GM18951 (cell line): ENCODE measurements around the gene CTNND2.

ENCODE experiments used
- POLR2A ChIP-seq: IDR thresholded peaks from 4 replicates; pipeline ENCODE4 v1.6.1; 2011; ENCODE audit warnings: mild to moderate bottlenecking; ENCODE audit not compliant: insufficient read length, insufficient read depth; ENCODE audit errors: extremely low read depth
- in situ Hi-C: fragments of 300-500 bp; cut with MboI; formaldehyde crosslinking; loops from one replicate; pipeline ENCODE4 v1.12.0; 2022; ENCODE audit warnings: low sequenced_read_pairs, mixed read lengths, inconsistent platforms; ENCODE audit not compliant: unreplicated experiment

CTNND2 gene

DNA sequence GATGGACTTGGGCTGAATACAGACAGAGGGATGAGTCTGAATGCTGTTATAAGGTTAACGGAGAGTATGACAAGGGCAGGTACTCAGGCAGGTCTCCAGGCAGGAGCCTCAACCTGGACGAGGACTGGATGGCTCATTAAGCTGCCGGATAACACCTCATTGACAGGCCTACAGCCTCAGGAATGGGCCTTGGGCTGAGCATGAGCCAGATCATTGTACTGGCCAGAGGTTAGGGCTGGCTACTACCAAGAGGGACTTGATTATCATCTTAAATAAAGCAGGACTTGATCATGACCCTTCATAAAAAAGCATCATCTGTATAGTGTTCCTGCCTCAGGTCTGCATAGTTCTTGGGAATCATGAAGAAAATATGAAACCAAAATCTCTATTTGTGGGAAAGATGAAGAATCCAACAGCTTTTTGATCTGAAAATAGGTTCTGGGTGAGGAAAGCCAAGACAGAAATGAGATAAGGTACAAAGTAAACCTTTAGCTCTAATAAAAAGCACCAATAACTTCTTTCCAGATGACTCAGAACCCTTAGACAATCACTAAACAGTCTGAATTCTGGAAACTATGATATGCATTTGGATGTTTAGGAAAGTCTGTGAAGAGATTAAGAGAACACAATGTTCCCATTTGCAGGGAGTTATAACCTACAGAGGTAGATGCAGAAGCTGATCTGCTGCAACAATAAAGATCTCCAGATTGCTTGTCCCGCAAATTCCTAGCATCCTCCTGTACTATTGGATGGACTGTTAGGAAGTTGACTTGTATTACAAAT, 343.1 kb downstream of the CTNND2 start:
- TF ChIP-seq POLR2A: no peak
- in situ Hi-C loops: no loop called here

DNA sequence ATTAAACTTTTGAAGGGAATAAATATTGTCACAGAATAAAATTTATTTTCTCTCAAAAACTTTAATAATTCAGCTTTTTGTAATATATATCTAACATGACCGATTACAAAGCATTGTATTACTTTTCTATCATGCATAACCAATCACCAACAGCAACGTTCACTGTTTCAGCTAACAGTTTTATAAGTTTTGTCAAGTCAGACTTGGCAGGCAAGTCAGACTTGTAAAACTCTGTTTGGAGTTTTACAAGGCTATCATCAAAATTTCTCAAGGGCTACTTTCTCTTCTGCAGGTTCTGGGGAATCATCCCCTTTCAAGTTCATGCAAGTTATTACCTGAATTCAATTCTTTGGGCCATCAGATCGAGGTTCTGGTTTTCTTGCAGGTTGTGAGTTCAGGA, 347.2 kb downstream of the CTNND2 start:
- no peak for TF ChIP-seq POLR2A
- in situ Hi-C loops: no loop called here

DNA sequence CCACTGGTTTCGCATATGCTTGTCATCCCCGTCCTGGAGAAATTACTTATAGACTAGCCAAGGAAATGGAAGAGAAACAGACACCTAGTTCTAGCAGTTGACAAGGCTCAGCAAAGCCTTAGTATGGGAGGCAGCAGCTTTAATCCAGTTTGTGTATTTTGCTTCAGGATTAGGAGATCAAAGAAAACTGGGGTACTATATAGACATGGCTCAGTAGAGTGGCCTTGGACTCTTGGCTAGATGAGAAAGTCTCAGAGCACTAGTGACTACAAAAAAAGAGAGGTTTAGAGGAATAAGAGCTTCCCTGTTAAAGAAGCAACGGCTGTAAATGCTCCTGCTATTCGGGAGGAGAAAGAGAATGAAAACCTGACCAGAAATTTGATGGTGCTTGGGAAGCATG, 349.1 kb downstream of the CTNND2 start:
- TF ChIP-seq POLR2A: no peak
- in situ Hi-C loops: no loop called here

DNA sequence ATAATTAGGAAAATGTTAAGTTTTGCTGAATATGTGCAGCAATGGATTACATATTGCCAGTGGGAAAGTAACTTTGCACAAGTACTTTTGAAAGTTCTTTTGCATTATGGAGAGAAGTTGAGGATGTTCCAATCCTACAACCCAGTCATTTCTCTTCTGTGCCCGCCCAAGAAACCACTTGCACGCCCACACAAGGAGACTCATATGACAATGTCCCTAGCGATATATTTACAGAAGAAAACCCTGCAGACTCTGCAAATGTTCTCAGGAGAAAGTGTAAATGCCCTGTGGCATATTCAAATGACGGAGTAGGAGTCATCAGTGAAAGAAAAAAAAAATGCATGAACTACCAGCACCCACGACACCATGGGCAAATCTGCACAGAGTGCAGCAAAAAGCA, 356.5 kb downstream of the CTNND2 start:
- in situ Hi-C loops: no loop called here
- no peak for TF ChIP-seq POLR2A

DNA sequence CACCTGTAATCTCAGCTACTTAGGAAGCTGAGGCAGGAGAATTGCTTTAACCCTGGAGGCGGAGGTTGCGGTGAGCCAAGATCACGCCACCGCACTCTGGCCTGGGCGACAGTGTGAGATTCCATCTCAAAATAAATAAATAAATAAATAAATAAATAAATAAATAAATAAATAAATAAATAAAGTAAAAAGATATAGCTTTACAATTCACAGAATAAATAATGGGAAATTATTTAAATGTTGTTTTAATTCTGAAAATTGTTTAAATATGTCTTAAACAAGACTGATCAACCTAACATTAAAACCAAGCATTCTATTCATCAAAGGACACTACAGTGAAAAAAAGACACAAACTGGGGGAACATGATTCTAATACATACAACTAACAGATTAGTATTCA, 357.1 kb downstream of the CTNND2 start:
- TF ChIP-seq POLR2A: no peak
- in situ Hi-C loops: no loop called here

DNA sequence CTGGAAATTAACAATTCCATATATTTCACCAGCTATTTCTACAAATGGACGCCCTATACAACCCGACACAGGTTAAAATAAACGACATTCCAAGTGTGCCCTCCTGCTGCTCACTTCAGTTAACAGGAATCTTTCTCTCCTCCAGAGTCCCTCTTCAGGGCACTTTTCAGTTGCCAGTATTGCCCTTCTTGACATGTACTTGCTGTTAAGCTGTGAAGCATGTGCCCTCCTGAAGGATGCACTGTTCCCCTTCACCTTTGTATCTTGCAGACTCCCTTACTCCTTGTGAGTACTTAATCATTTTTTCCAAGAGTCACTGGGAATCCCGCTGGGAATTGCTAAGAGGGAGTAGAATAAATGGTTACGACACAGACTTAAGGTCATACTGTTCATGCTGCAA, 364.1 kb downstream of the CTNND2 start:
- TF ChIP-seq POLR2A: no peak
- in situ Hi-C loops: no loop called here

DNA sequence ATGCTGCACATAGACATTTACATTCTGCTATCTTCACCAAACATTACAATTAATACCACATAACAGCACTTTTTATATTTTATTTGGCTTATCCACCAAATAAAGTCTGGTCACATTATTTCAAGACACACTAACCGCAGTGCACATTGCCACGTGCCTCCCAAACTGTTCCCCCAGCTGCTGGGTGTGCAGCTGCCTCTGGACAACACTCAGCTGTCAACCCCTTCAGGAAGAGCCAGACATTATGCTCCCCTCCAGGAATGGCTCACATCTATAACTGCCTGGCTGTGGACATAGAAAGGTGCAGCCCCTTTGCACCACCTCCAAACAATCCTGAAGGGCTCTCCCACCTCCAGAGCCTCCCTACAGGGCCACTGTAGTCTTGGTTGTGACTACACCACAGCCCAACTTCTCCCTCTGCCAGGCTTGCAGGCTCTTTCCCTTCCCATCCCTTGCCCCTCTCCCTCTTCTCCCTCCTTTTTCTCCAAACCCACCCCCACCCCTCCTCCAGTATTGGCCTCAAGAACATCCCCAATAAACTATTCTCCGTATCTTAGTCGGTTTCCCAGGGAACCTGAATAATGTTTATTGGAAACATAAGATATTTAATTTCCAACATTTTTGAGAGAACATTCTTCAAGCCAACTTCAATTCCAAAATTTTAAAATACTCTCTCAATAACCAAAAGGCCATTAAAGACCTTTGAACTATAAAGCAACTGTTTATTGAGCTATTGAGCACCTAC, 372.3 kb downstream of the CTNND2 start:
- in situ Hi-C loops: no loop called here
- TF ChIP-seq POLR2A: no peak

DNA sequence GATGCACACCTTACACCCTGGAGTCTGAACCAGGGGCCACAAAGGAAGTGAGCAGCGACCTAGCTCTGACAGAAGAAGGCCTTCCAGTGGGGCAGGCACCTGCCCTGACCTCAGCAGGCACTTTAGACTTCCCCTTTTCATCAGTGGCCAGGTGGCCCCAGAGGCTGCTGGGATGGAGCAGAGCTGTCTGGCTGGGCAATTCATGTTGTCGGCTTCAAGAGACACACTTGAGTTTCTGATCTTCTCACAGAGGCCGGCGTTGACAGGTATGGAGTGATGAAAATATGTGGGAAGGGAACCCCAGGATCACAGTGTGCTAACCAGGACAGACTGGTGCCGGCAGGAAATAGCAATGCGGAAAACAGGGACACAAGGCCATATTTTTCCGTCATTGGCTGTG, 375.5 kb downstream of the CTNND2 start:
- TF ChIP-seq POLR2A: no peak
- in situ Hi-C loops: no loop called here

DNA sequence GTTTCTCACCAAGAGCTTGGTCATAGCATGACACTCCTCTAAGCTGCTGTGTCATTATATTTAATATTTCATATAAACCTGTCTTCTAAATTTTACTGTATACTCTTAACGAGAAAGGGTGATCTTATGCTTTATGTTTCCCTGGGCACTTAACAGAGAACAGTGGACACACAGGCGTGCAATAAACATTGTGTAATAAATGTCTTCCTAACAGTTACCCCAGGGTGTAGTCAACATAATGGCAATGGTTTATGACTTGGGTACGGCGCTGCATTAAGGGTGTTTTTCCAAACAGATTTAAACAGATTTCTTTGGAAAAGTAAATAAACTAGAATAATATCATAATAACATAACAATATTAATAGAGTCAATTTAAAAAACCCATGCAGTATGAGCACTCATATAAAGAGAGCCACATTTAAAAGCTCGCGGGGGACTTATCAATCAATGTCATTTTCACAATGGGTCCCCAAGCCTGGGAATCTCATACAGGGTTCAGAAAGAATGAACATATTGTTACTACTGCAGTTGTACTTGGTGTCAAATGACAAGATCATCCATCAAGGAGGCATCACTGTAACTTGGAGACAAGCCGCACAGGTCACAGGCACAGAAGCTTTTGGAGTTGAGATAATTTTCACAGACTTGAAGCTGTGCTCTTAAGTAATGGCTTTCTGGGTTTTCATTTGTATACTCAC, 376.4 kb downstream of the CTNND2 start:
- no peak for TF ChIP-seq POLR2A
- in situ Hi-C loops: no loop called here

DNA sequence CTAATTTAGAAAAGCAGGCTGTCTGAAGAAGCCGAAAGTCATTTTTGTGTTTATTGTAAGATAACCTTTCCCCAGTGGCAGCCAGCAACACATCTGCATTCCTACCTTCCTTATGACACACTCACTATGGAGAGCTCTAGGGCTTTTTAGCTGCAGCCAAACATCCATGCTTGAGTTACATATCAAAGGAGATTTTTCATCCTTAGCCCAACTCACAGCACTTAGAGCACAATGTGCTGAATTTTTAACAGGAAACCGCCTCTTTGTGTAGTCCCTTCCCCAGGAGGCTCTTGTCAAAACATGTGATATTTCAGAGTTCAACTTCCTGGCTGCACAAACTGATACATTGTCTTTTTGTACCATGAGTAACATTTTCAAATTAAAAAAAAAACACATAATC, 379.2 kb downstream of the CTNND2 start:
- in situ Hi-C loops: no loop called here
- no peak for TF ChIP-seq POLR2A

DNA sequence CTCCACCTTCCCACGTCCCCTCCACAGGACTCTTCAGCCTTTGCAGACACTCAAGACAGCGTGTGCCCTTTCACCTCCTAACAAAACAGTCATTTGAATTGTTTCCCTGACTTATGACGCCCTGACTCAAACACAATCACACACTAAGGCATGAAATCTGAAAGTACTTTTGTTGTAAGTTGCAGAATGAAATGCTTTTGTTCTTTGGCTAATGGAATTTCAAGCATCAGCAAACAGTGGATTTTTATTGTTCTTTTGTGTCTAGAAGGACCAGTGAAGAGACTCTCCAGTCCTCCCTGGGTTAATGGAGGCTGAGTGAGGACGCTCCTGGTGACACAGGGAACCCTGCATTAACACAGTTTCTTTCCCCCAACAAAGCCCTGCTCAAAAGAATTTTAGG, 380.1 kb downstream of the CTNND2 start:
- in situ Hi-C loops: no loop called here
- no peak for TF ChIP-seq POLR2A

DNA sequence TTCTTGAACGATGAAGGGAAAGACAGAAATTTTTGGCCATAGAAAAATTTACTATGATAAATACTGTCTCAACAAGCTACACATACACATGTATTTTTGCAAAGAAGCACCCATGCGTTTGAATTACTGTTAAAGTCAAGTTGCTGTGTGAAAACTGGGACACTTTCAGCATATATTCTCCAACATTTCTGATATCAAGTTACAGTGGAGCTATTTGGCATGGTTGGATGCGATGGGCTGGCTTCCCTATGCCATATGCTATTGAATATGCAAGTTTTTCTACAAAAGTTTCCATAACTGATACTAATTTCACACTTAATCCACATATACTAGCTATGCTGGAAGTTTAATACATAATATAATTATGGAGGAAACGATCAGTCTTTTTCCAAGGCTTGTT, 381.4 kb downstream of the CTNND2 start:
- in situ Hi-C loops: no loop called here
- no peak for TF ChIP-seq POLR2A

DNA sequence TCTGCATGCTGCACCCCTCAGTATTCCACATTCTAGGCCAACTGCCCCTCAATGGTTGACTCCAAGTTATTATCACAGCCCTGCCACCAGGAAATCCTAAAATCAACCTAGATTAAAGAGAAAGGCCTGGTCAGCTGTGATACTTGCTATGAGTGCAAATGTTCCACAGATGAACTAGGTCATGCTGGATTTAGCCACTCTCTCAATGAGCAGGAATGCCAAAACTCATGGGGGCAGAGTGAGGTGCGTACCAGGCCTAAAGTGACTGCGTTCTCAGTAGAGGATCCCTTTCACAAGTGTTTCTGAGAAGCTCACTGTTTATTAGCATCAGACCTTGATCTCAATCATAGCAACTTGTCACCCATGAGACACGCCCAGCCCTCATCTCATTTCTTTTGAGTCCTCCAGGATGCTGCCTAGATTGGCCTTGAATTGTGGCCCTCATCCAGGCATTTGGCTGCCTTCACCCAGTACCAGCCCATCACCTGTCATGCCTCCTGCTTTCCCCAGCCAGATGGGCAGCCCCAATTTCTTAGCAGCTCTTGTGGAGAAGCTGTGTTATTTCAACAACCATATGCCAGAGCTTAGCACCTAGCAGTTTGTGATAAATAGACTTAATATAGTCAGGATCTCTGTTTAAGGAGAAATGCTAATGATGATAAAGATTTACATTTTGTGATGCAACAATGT, 383.9 kb downstream of the CTNND2 start:
- no peak for TF ChIP-seq POLR2A
- in situ Hi-C loops: no loop called here
